Colonic mucosa (tissue), 4 donors: Measurements from ENCODE around the gene MFAP1. TPM values are rescaled to one million over a fixed set of nuclear protein-coding genes. Genes with fewer than 3 reads are reported as not detected.

Experiments
- DNase-seq: peaks from one replicate; pipeline ENCODE4 v3.0.0-alpha.2; 2020
- H3K27ac ChIP-seq: fragments of 200-600 bp; one replicate; pipeline ENCODE4 v1.8.0; 2021
- H3K27me3 ChIP-seq: fragments of 200-600 bp; one replicate; pipeline ENCODE4 v1.8.0; 2021
- H3K36me3 ChIP-seq: fragments of 200-600 bp; one replicate; pipeline ENCODE4 v1.8.0; 2021
- H3K4me1 ChIP-seq: fragments of 200-600 bp; one replicate; pipeline ENCODE4 v1.8.0; 2021; ENCODE audit warnings: mild to moderate bottlenecking
- H3K4me3 ChIP-seq: fragments of 200-600 bp; one replicate; pipeline ENCODE4 v1.8.0; 2021
- H3K9ac ChIP-seq, 2 donors: one replicate each; pipeline ENCODE4 v1.7.0; 2013; ENCODE audit warnings: control low read depth in 2 of 2, low read depth in 2 of 2, low read length in 2 of 2
- H3K9me3 ChIP-seq: fragments of 200-600 bp; one replicate; pipeline ENCODE4 v1.8.0; 2021
- intact Hi-C: fragments of 100-400 bp; cut with DNase I; formaldehyde crosslinking; loops from one replicate; pipeline ENCODE4 v1.14.1; 2022
- total RNA-seq, 2 donors: library from RNA; stranded (reverse); fragmentation: NEBNext Ultra II Directional in 1 of 2; extraction: Animal tissue kit (Norgen Biotek cat#: 25700) in 1 of 2; gene quantifications; one replicate each; pipeline ENCODE4 v1.2.1, GENCODE V29; 2021
- TF ChIP-seq, protein P1 (sequence below): fragments of 200-600 bp; IDR thresholded peaks from one replicate; pipeline ENCODE4 v1.8.0; 2022; ENCODE audit warnings: antibody characterized with exemption, mild to moderate bottlenecking
- donor health status: healthy.
- donor health status: DM: no; HTN: no; CAD: no.
- donor health status: DM: no; HTN: no; CAD: no.

Gene MFAP1
- total RNA-seq, 2 donors from 2014 or later, result 20.7 to 27.8 TPM

DNA sequence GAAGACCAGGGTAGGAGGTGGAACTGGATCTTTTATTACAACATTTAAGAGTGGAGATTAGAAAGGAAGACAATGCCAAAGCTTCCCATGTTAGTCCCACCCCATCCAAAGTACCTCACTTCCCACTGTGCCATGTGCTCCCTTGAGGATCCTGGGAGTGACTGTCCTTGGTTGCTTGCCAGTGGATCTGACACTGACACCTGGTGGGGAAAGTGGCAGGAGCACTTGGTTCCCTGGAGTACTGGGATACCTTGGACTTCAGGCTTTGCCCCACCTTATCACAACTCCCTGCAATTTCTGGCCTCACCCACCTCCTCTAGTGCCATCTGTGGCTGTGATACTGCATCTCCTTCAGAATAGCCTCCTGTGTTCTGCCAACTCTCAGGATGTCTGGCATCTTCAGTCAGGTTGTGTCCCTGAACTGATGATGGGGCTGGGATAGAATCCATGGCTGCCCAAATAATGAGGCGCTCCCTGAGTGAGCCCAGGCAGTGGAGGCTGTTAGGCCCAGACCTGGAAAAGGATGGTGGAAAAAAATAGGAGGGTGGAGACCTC, 49.0 kb downstream of the MFAP1 start:
- Histone ChIP-seq H3K9me3 (no peaks in the 10 kb centered on the region), H3K4me3 (peak overlapping the region; percentile 66), H3K27ac (peak overlapping the region; percentile 96), H3K27me3 (no peaks in the 10 kb centered on the region), H3K4me1 (no peaks in the 10 kb centered on the region), H3K9ac (peak overlapping the region; percentile 78 to 95), H3K36me3 (peaks cover 4% of the 10 kb centered on the region)
- intact Hi-C loops, result no loop called here
- TF ChIP-seq, protein P1, sequence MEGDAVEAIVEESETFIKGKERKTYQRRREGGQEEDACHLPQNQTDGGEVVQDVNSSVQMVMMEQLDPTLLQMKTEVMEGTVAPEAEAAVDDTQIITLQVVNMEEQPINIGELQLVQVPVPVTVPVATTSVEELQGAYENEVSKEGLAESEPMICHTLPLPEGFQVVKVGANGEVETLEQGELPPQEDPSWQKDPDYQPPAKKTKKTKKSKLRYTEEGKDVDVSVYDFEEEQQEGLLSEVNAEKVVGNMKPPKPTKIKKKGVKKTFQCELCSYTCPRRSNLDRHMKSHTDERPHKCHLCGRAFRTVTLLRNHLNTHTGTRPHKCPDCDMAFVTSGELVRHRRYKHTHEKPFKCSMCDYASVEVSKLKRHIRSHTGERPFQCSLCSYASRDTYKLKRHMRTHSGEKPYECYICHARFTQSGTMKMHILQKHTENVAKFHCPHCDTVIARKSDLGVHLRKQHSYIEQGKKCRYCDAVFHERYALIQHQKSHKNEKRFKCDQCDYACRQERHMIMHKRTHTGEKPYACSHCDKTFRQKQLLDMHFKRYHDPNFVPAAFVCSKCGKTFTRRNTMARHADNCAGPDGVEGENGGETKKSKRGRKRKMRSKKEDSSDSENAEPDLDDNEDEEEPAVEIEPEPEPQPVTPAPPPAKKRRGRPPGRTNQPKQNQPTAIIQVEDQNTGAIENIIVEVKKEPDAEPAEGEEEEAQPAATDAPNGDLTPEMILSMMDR, result peak; percentile 58
- DNase-seq, result peak; percentile 95

DNA sequence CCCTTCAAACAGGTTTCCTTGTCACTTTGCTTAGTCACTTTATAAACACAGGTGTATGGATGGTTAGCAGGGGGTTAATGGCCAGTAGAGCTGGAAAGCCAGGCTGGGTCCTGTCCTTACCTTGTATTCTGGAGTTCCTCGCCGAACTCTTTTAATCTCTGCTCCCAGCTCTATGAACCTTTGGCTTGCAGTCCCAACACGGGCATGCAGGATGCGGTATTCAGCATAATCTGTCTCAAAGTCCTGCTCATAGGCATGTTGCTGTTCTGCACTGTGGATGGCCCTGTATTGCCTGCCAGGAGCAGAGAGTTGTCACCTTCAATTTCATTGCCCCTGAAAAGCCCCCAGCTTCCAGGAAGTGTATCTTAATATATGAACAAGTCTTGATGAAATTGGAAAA, 50.4 kb downstream of the MFAP1 start:
- Histone ChIP-seq H3K36me3 (peaks cover 4% of the 10 kb centered on the region), H3K9me3 (no peaks in the 10 kb centered on the region), H3K27me3 (no peaks in the 10 kb centered on the region), H3K4me1 (no peaks in the 10 kb centered on the region), H3K27ac (no peak overlapping the region), H3K9ac (no peak overlapping the region), H3K4me3 (no peak overlapping the region)
- TF ChIP-seq, protein P1, result no peak
- intact Hi-C loops, result no loop called here
- DNase-seq, result no peak

DNA sequence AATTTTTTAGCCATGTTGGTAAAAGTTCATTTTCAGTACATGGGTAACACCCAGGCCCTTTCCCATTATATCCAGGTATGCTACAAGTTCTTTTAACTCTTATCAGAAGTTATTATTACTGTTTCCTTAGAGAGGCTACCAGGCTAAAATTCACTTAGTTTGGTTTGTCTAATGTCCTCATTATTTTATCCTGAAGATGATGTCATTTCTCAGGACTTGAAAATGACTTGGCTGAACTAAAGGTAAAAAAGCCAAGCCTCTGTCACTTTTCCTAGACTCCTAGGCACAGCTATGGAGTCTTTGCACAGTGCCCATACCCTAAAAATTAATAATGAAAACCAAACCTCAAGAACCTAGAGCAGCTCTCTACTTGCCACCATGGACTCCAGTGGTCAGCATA, 51.9 kb downstream of the MFAP1 start:
- no peaks in the 10 kb centered on the region for H3K9me3 ChIP-seq
- no peaks in the 10 kb centered on the region for H3K4me1 ChIP-seq
- H3K36me3 ChIP-seq, result peaks cover 13% of the 10 kb centered on the region
- no peak for DNase-seq
- no peak overlapping the region for H3K9ac ChIP-seq
- H3K27me3 ChIP-seq, result no peaks in the 10 kb centered on the region
- no peak overlapping the region for H3K27ac ChIP-seq
- intact Hi-C loops, result no loop called here
- TF ChIP-seq, protein P1, result no peak
- no peak overlapping the region for H3K4me3 ChIP-seq

DNA sequence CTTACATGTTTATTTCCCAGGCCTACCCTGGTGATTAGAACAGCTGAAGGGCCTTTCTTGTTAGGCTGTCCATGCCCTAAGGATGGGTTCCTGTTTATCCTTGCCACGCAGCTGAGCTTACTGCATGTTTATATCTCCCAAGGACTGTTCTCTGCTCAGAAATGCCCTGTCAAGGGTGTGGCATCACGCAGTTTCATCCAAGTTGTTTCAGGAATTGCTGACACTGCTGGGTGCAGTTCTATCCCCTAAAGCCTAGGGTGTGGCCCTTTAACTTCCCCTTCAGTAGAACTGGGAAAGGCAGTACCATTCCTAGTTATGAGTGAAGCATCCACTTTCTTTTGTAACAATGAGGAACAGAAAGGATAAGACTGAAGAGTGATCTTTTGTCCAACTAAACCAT, 52.7 kb downstream of the MFAP1 start:
- peak; percentile 39 for DNase-seq

DNA sequence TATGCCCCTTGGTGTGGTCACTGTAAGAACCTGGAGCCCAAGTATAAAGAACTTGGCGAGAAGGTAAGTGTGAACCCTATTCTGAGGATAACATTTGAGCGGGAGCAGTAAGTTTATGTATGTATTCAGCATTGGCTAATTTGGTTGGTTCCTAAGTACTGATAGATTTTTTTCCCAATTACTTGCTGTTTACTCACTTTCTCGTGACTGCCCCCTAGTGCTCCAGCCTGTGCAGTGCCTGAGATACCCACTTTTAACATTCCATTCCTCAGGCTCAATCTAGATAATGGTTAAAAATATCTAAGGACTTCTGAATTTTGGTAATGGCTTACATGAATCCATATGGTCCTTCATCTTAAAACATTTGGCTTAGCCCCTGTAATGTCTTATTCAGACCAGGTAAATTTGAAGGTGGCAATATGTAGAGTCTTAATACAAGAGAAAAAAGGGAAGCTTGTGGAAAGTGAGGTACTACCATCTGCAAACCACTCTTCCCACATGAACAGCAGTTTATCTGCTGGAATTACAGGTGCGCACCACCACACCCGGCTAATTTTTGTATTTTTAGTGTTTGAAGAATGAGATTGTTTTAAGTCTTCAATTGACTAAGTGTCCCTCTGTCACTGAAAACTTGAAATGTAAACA, 54.8 kb downstream of the MFAP1 start:
- H3K27ac ChIP-seq, result no peak overlapping the region
- no peak overlapping the region for H3K4me3 ChIP-seq
- H3K36me3 ChIP-seq, result peaks cover 23% of the 10 kb centered on the region
- no peaks in the 10 kb centered on the region for H3K4me1 ChIP-seq
- DNase-seq, result peak; percentile 63
- intact Hi-C loops, result no loop called here
- no peaks in the 10 kb centered on the region for H3K27me3 ChIP-seq
- TF ChIP-seq, protein P1, result peak; percentile 75
- no peak overlapping the region for H3K9ac ChIP-seq
- no peaks in the 10 kb centered on the region for H3K9me3 ChIP-seq

More for the DNA sequence above, 52.7 kb downstream of the MFAP1 start:
- Histone ChIP-seq H3K36me3 (peaks cover 18% of the 10 kb centered on the region), H3K9me3 (no peaks in the 10 kb centered on the region), H3K4me3 (no peak overlapping the region), H3K27me3 (no peaks in the 10 kb centered on the region), H3K27ac (peak overlapping the region; percentile 29), H3K9ac (no peak overlapping the region), H3K4me1 (no peaks in the 10 kb centered on the region)
- TF ChIP-seq, protein P1, result no peak
- intact Hi-C loops, result no loop called here
